GM23338 (cell line): Measurements from ENCODE around the gene LIN7A. TPM values are rescaled to one million over a fixed set of nuclear protein-coding genes. Genes with fewer than 3 reads are reported as not detected.

ENCODE experiments used
- ATAC-seq: fragments of 200-7000 bp; cut with Tn5 transposase; 3 replicates; pipeline ENCODE4 v1.9.1; 2020
- DNase-seq: peaks from one replicate; pipeline ENCODE4 v3.0.0-alpha.2; 2015; ENCODE audit warnings: low spot score
- H2AFZ ChIP-seq: fragments of 200-600 bp; sonication (generic); 2 replicates; pipeline ENCODE4 v1.8.0; 2016; ENCODE audit warnings: antibody characterized with exemption, mild to moderate bottlenecking, moderate library complexity
- H3F3A ChIP-seq: fragments of 200-600 bp; sonication (generic); replicated peaks from 2 replicates; pipeline ENCODE4 v1.8.0; 2017; ENCODE audit warnings: antibody characterized with exemption, mixed run types, low read depth
- H3K27ac ChIP-seq: fragments of 200-600 bp; sonication (generic); 2 replicates; pipeline ENCODE4 v1.6.1; 2016; ENCODE audit warnings: low read depth
- H3K27me3 ChIP-seq: fragments of 200-600 bp; sonication (generic); 2 replicates; pipeline ENCODE4 v1.8.0; 2016; ENCODE audit warnings: mild to moderate bottlenecking, mixed run types, moderate library complexity; ENCODE audit not compliant: insufficient read depth
- H3K36me3 ChIP-seq: fragments of 200-600 bp; sonication (generic); 2 replicates; pipeline ENCODE4 v1.8.0; 2016; ENCODE audit warnings: mild to moderate bottlenecking; ENCODE audit not compliant: insufficient read depth
- H3K4me1 ChIP-seq: fragments of 200-600 bp; sonication (generic); 2 replicates; pipeline ENCODE4 v1.8.0; 2016; ENCODE audit warnings: mild to moderate bottlenecking, moderate library complexity; ENCODE audit not compliant: insufficient read depth
- H3K4me2 ChIP-seq: fragments of 200-600 bp; sonication (generic); 2 replicates; pipeline ENCODE4 v1.7.1; 2017; ENCODE audit warnings: mixed run types
- H3K4me3 ChIP-seq: fragments of 200-600 bp; sonication (generic); 2 replicates; pipeline ENCODE4 v1.6.1; 2016; ENCODE audit warnings: mixed run types
- H3K79me2 ChIP-seq: fragments of 200-600 bp; sonication (generic); replicated peaks from 2 replicates; pipeline ENCODE4 v1.8.0; 2017; ENCODE audit warnings: mild to moderate bottlenecking; ENCODE audit not compliant: insufficient read depth
- H3K9me2 ChIP-seq: fragments of 200-600 bp; sonication (generic); 2 replicates; pipeline ENCODE4 v1.8.0; 2017; ENCODE audit not compliant: insufficient read depth
- H4K20me1 ChIP-seq: fragments of 200-600 bp; sonication (generic); replicated peaks from 2 replicates; pipeline ENCODE4 v1.8.0; 2017; ENCODE audit warnings: mild to moderate bottlenecking; ENCODE audit not compliant: insufficient read depth
- H3K27ac Mint-ChIP-seq: 2 replicates; pipeline ENCODE4 v1.8.0; 2020; ENCODE audit warnings: inconsistent platforms, mild to moderate bottlenecking, moderate library complexity, mixed read lengths
- H3K27me3 Mint-ChIP-seq: 3 replicates; pipeline ENCODE4 v1.8.0; 2022; ENCODE audit warnings: low read depth, mild to moderate bottlenecking, moderate library complexity, mixed read lengths, inconsistent platforms; ENCODE audit not compliant: insufficient read depth, poor library complexity
- H3K36me3 Mint-ChIP-seq: 3 replicates; pipeline ENCODE4 v1.8.0; 2021; ENCODE audit warnings: low read depth, mild to moderate bottlenecking, inconsistent platforms, moderate library complexity, mixed read lengths
- H3K4me1 Mint-ChIP-seq: 3 replicates; pipeline ENCODE4 v1.8.0; 2020; ENCODE audit warnings: mild to moderate bottlenecking, inconsistent platforms, mixed read lengths
- H3K4me3 Mint-ChIP-seq: 3 replicates; pipeline ENCODE4 v1.8.0; 2021; ENCODE audit warnings: moderate library complexity, mild to moderate bottlenecking, inconsistent platforms, mixed read lengths
- H3K9me3 Mint-ChIP-seq: 3 replicates; pipeline ENCODE4 v1.8.0; 2020; ENCODE audit warnings: moderate library complexity, mild to moderate bottlenecking, inconsistent platforms, mixed read lengths
- CREB1 ChIP-seq: fragments of 250-450 bp; sonication (Bioruptor Pico); IDR thresholded peaks from 2 replicates; pipeline ENCODE4 v1.5.0; 2020; ENCODE audit warnings: low read depth, mild to moderate bottlenecking, moderate library complexity
- EZH2 ChIP-seq: fragments of 200-600 bp; sonication (generic); IDR thresholded peaks from one replicate; pipeline ENCODE4 v1.8.0; 2017; ENCODE audit warnings: antibody characterized with exemption, mild to moderate bottlenecking, low read depth; ENCODE audit not compliant: unreplicated experiment
- NANOG ChIP-seq: IDR thresholded peaks from 2 replicates; pipeline ENCODE4 v1.6.1; 2016; ENCODE audit warnings: antibody characterized with exemption, borderline replicate concordance
- POLR2AphosphoS5 ChIP-seq: IDR thresholded peaks from 2 replicates; pipeline ENCODE4 v1.6.1; 2016; ENCODE audit warnings: antibody characterized with exemption, low read depth
- STAT1 ChIP-seq: IDR thresholded peaks from one replicate; pipeline ENCODE4 v1.6.1; 2016; ENCODE audit warnings: antibody characterized with exemption; ENCODE audit not compliant: unreplicated experiment
- long read RNA-seq: library from polyadenylated mRNA; unstranded; transcript quantifications from one replicate; pipeline ENCODE4 v2.0.0, GENCODE V29; 2020; ENCODE audit not compliant: unreplicated experiment
- polyA plus RNA-seq: library from polyadenylated mRNA; unstranded; fragments of >200 nt; fragmentation: Nextera tagmentation; extraction: Ambion mirVana; gene quantifications from 2 replicates; pipeline ENCODE4 v1.2.1, GENCODE V29; 2016
- total RNA-seq: library from RNA; depleted of rRNA; stranded (reverse); fragments of >200 nt; shearing (Covaris generic); gene quantifications from 2 replicates; pipeline ENCODE4 v1.2.3, GENCODE V29; 2014; rRNA removed
- TF ChIP-seq, protein P1 (sequence below): IDR thresholded peaks from one replicate; pipeline ENCODE4 v1.6.1; 2018; ENCODE audit warnings: antibody characterized with exemption; ENCODE audit not compliant: unreplicated experiment
- TF ChIP-seq, protein P2 (sequence below): fragments of 250-450 bp; sonication (Bioruptor Pico); IDR thresholded peaks from 2 replicates; pipeline ENCODE4 v1.5.0; 2020; ENCODE audit warnings: mild to moderate bottlenecking, moderate library complexity

Gene LIN7A, protein sequence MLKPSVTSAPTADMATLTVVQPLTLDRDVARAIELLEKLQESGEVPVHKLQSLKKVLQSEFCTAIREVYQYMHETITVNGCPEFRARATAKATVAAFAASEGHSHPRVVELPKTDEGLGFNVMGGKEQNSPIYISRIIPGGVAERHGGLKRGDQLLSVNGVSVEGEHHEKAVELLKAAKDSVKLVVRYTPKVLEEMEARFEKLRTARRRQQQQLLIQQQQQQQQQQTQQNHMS
- total RNA-seq (6.2 and 6.5 TPM in 2 replicates), polyA plus RNA-seq (5.7 and 6.2 TPM in 2 replicates)
- long read RNA-seq, full-length matches to known transcripts = 3 of 5 reads
- long read RNA-seq, partial matches to known transcripts = 0 of 5 reads
- long read RNA-seq, other reads (novel, unspliced or antisense) = 2 of 5 reads

DNA sequence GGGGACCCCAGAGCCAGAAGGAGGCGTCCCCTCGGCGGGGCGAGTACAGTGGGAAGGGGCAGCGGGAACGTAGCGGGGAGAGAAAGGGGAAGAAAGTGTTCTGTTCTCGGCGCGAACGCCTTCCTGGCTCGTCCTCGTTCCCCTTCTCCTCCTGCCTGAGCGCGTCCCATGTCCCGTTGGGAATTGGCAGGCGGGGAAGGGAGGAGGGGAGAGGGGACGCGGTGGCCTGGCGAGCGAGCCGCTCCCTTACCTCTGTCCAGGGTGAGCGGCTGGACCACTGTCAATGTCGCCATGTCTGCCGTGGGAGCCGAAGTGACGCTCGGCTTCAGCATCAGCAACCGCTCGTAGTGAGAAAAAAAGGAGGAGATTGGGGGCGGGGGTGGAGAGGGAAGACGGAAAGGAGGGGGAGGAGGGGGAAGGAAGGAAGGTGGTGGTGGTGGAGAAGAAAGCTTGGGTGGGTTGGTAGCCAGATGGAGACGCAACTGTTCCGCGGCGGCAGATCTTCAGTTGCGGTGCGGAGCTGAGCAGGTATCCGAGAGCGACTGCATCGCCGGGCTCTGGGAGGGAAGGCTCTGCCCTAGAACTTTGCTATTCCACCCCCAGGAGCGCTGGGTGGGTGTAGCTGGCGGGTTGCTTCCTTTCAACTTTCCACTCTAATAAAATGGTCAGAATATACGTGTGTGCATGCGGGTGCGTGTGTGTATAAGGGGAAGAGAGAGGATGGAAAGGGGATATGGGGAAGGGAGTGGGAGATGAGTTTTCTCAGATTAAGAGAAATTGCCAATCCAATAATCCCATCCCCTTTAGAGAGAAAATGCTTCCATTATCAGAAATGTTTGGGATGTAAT lies at the start of gene LIN7A:
LIN7A (minus strand) TSS at position 544 of the 848 bp plus-strand sequence; CDS start at position 332, 212 bp downstream.
- Histone ChIP-seq H4K20me1 (no peaks in the 10 kb centered on the region), H3K4me1 (peaks cover 19% of the 10 kb centered on the region), H3K9me2 (no peaks in the 10 kb centered on the region), H3K36me3 (no peaks in the 10 kb centered on the region), H3K27me3 (peaks cover 26% of the 10 kb centered on the region), H3F3A (no peaks in the 10 kb centered on the region), H3K4me3 (peak within 1 kb of the TSS; percentile 75), H2AFZ (peak within 1 kb of the TSS; percentile 94), H3K79me2 (no peaks in the 10 kb centered on the region), H3K4me2 (peak within 1 kb of the TSS; percentile 91), H3K27ac (no peak within 1 kb of the TSS)
- TF ChIP-seq NANOG (no peak), STAT1 (no peak), POLR2AphosphoS5 (0 out of 2 replicates have a peak, but pooled peaks have one; percentile 20), CREB1 (CRISPR knock-in tag) (no peak)
- Mint-ChIP-seq H3K4me1 (peaks cover 37% of the 10 kb centered on the region), H3K27me3 (peaks cover 9% of the 10 kb centered on the region), H3K27ac (no peak within 1 kb of the TSS), H3K4me3 (peak within 1 kb of the TSS; percentile 96), H3K9me3 (no peaks in the 10 kb centered on the region; the same call in 2 of the 3 replicates), H3K36me3 (no peaks in the 10 kb centered on the region)
- peak; percentile 68 for DNase-seq
- peak; percentile 49 for ATAC-seq

DNA sequence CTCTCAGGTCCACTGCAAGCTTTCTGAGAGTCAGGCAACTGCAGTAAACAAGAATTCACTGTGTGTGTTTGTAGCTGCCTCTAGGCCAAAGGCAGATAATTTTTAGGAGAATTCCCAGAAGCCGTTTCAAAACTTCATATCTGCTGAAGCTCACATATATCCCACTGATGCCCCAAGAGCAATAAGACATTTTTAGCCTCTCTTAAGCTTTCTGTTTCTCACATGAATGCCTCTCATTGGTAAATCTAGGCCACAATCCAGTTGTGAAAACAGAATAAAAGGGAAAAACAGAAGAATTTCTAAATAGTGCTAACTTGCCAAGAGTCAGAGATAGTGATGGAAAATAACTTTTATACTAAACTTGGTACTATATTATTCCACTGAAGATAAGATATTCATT lies 48.5 kb upstream of the LIN7A start:
- H3K4me1 ChIP-seq = peaks cover 6% of the 10 kb centered on the region; the same call in 1 of the 2 replicates
- no peak overlapping the region; the same call in 1 of the 2 replicates for H3K27ac ChIP-seq
- no peaks in the 10 kb centered on the region for H3F3A ChIP-seq
- H3K36me3 Mint-ChIP-seq = no peaks in the 10 kb centered on the region
- ATAC-seq (no peak), DNase-seq (no peak)
- H3K27me3 Mint-ChIP-seq = no peaks in the 10 kb centered on the region
- H3K4me3 ChIP-seq = no peak overlapping the region
- no peak overlapping the region for H3K27ac Mint-ChIP-seq
- no peaks in the 10 kb centered on the region for H3K27me3 ChIP-seq
- H3K79me2 ChIP-seq = no peaks in the 10 kb centered on the region
- no peak overlapping the region for H3K4me2 ChIP-seq
- no peak overlapping the region for H3K4me3 Mint-ChIP-seq
- H4K20me1 ChIP-seq = no peaks in the 10 kb centered on the region
- H3K36me3 ChIP-seq = no peaks in the 10 kb centered on the region
- H3K4me1 Mint-ChIP-seq = peaks cover 3% of the 10 kb centered on the region
- peak overlapping the region; percentile 90; the same call in 1 of the 2 replicates for H2AFZ ChIP-seq
- H3K9me2 ChIP-seq = no peaks in the 10 kb centered on the region
- H3K9me3 Mint-ChIP-seq = no peaks in the 10 kb centered on the region
- TF ChIP-seq, protein P1, sequence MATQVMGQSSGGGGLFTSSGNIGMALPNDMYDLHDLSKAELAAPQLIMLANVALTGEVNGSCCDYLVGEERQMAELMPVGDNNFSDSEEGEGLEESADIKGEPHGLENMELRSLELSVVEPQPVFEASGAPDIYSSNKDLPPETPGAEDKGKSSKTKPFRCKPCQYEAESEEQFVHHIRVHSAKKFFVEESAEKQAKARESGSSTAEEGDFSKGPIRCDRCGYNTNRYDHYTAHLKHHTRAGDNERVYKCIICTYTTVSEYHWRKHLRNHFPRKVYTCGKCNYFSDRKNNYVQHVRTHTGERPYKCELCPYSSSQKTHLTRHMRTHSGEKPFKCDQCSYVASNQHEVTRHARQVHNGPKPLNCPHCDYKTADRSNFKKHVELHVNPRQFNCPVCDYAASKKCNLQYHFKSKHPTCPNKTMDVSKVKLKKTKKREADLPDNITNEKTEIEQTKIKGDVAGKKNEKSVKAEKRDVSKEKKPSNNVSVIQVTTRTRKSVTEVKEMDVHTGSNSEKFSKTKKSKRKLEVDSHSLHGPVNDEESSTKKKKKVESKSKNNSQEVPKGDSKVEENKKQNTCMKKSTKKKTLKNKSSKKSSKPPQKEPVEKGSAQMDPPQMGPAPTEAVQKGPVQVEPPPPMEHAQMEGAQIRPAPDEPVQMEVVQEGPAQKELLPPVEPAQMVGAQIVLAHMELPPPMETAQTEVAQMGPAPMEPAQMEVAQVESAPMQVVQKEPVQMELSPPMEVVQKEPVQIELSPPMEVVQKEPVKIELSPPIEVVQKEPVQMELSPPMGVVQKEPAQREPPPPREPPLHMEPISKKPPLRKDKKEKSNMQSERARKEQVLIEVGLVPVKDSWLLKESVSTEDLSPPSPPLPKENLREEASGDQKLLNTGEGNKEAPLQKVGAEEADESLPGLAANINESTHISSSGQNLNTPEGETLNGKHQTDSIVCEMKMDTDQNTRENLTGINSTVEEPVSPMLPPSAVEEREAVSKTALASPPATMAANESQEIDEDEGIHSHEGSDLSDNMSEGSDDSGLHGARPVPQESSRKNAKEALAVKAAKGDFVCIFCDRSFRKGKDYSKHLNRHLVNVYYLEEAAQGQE = no peak
- no peak for TF ChIP-seq STAT1
- TF ChIP-seq NANOG = no peak
- TF ChIP-seq CREB1 (CRISPR knock-in tag) = no peak
- TF ChIP-seq, protein P2, sequence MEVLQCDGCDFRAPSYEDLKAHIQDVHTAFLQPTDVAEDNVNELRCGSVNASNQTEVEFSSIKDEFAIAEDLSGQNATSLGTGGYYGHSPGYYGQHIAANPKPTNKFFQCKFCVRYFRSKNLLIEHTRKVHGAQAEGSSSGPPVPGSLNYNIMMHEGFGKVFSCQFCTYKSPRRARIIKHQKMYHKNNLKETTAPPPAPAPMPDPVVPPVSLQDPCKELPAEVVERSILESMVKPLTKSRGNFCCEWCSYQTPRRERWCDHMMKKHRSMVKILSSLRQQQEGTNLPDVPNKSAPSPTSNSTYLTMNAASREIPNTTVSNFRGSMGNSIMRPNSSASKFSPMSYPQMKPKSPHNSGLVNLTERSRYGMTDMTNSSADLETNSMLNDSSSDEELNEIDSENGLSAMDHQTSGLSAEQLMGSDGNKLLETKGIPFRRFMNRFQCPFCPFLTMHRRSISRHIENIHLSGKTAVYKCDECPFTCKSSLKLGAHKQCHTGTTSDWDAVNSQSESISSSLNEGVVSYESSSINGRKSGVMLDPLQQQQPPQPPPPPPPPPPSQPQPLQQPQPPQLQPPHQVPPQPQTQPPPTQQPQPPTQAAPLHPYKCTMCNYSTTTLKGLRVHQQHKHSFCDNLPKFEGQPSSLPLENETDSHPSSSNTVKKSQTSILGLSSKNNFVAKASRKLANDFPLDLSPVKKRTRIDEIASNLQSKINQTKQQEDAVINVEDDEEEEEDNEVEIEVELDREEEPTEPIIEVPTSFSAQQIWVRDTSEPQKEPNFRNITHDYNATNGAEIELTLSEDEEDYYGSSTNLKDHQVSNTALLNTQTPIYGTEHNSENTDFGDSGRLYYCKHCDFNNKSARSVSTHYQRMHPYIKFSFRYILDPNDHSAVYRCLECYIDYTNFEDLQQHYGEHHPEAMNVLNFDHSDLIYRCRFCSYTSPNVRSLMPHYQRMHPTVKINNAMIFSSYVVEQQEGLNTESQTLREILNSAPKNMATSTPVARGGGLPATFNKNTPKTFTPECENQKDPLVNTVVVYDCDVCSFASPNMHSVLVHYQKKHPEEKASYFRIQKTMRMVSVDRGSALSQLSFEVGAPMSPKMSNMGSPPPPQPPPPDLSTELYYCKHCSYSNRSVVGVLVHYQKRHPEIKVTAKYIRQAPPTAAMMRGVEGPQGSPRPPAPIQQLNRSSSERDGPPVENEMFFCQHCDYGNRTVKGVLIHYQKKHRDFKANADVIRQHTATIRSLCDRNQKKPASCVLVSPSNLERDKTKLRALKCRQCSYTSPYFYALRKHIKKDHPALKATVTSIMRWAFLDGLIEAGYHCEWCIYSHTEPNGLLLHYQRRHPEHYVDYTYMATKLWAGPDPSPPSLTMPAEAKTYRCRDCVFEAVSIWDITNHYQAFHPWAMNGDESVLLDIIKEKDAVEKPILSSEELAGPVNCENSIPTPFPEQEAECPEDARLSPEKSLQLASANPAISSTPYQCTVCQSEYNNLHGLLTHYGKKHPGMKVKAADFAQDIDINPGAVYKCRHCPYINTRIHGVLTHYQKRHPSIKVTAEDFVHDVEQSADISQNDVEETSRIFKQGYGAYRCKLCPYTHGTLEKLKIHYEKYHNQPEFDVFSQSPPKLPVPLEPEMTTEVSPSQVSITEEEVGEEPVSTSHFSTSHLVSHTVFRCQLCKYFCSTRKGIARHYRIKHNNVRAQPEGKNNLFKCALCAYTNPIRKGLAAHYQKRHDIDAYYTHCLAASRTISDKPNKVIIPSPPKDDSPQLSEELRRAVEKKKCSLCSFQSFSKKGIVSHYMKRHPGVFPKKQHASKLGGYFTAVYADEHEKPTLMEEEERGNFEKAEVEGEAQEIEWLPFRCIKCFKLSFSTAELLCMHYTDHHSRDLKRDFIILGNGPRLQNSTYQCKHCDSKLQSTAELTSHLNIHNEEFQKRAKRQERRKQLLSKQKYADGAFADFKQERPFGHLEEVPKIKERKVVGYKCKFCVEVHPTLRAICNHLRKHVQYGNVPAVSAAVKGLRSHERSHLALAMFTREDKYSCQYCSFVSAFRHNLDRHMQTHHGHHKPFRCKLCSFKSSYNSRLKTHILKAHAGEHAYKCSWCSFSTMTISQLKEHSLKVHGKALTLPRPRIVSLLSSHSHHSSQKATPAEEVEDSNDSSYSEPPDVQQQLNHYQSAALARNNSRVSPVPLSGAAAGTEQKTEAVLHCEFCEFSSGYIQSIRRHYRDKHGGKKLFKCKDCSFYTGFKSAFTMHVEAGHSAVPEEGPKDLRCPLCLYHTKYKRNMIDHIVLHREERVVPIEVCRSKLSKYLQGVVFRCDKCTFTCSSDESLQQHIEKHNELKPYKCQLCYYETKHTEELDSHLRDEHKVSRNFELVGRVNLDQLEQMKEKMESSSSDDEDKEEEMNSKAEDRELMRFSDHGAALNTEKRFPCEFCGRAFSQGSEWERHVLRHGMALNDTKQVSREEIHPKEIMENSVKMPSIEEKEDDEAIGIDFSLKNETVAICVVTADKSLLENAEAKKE (CRISPR knock-in tag) = no peak
- no peak for TF ChIP-seq EZH2
